GM12891 (cell line): ENCODE results near the gene BANF1.

ENCODE experiments used
- PAX5 ChIP-seq: IDR thresholded peaks from 2 replicates; pipeline ENCODE4 v1.6.1; 2011; ENCODE audit warnings: low read length, moderate library complexity, mild to moderate bottlenecking; ENCODE audit not compliant: insufficient read depth, severe bottlenecking
- POLR2A ChIP-seq: IDR thresholded peaks from 2 replicates; pipeline ENCODE4 v1.6.1; 2011; ENCODE audit warnings: low read depth, low read length, control low read depth
- POLR2AphosphoS5 ChIP-seq: IDR thresholded peaks from 2 replicates; pipeline ENCODE4 v1.6.1; 2011; ENCODE audit warnings: low read depth, low read length, control low read depth
- TAF1 ChIP-seq: IDR thresholded peaks from 2 replicates; pipeline ENCODE4 v1.6.1; 2011; ENCODE audit warnings: low read depth, low read length, control low read depth

DNA sequence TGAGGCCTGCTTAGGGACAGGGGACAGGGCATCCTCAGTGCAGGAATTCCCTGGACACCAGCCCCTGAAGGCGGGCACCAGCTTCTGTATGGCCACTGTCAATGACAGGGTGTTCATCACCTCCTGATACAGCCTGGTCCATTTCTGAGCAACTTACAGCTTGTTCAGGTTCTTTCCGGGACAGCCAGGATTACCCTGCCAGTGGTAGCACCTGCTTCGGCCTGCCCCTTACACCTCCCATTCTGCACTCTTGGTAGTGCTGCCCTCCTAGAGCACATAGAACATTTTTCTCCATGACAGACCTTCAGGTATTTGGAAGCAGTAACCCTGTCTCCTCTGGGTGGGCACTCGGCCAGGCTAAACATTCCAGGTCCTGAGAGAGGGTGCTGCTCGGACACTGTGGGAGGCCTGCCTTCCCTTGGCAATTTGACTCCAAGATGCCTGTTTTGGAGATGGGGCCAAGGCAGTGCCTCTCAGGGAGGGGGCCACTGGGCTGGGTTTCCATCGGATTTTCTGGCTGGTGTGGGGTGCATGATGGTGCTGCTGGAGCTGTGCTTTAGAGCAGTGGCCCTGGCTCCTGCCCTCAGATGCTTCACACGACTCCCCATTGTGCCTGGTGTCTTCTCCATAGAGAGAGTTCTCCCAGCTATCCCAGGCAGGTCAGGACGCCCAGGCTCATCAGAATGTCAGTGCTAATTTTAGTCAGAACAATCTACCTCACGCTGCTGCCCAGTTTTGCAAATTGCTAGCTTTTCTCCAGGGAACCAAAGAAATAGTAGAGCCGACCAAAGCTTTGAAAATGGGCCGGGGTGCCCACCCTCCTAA is 45.5 kb downstream of the BANF1 start:
- no peak for TF ChIP-seq POLR2A
- TF ChIP-seq TAF1, result no peak
- no peak for TF ChIP-seq POLR2AphosphoS5
- TF ChIP-seq PAX5, result no peak
